Ovary (tissue), 10 donors: Measurements from ENCODE around the gene UAP1. TPM values are rescaled to one million over a fixed set of nuclear protein-coding genes. Genes with fewer than 3 reads are reported as not detected.
A peak's percentile ranks its signal among the peaks of the same experiment; 100 is the strongest.

Experiments used
- DNase-seq, 5 donors: peaks; one replicate each; pipeline ENCODE4 v3.0.0-alpha.2; 2019 to 2020
- H3K27ac ChIP-seq, 2 donors: fragments of 200-600 bp; one replicate each; pipeline versions ENCODE4 v1.5.1 to v1.8.0; 2019 to 2022
- H3K27me3 ChIP-seq: fragments of 200-600 bp; one replicate; pipeline ENCODE4 v1.8.0; 2022
- H3K36me3 ChIP-seq: fragments of 200-600 bp; sonication (generic); one replicate; pipeline ENCODE4 v1.5.1; 2019
- H3K4me1 ChIP-seq: one replicate; pipeline ENCODE4 v1.8.1; 2013; ENCODE audit warnings: mild to moderate bottlenecking, moderate library complexity; ENCODE audit not compliant: insufficient read depth
- H3K4me3 ChIP-seq: fragments of 200-600 bp; sonication (generic); one replicate; pipeline ENCODE4 v1.5.1; 2017
- H3K9me3 ChIP-seq, 2 donors: fragments of 200-600 bp in 1 of 2; sonication (generic) in 1 of 2; one replicate each; pipeline versions ENCODE4 v1.5.1 to v1.8.1; 2013 to 2019; ENCODE audit warnings: mild to moderate bottlenecking in 1 of 2, moderate library complexity in 1 of 2
- CTCF ChIP-seq, 3 donors: fragments of 450-650 bp in 2 of 3; fragments of 200-600 bp in 1 of 3; IDR thresholded peaks; one replicate each; pipeline versions ENCODE4 v1.5.1 to v1.8.0; 2016 to 2022; ENCODE audit warnings: antibody characterized with exemption in 3 of 3, mild to moderate bottlenecking in 1 of 3
- EP300 ChIP-seq: sonication (generic); formaldehyde crosslinking; IDR thresholded peaks from one replicate; pipeline ENCODE4 v1.6.1; 2017; ENCODE audit warnings: antibody characterized with exemption
- POLR2A ChIP-seq: fragments of 450-650 bp; IDR thresholded peaks from one replicate; pipeline ENCODE4 v1.6.1; 2017; ENCODE audit warnings: antibody characterized with exemption, mild to moderate bottlenecking, moderate library complexity
- WGBS, 3 donors: extraction: QIAGEN DNeasy Blood & Tissue Kit in 1 of 3; methylation state at CpG; one replicate each; pipeline versions ENCODE4 v1.1.5 to v1.1.7; 2013 to 2017; 5-methylcytosine and 5-hydroxymethylcytosine counted together
- intact Hi-C, 4 donors: fragments of 100-400 bp; cut with DNase I; formaldehyde crosslinking; loops; one replicate each; pipeline versions ENCODE4 v1.11.0 to v1.15.1; 2022 to 2023
- long read RNA-seq, 3 donors: library from polyadenylated mRNA in 2 of 3; unstranded in 2 of 3; transcript quantifications; one replicate each; pipeline ENCODE4 v2.0.0 and lab custom pipeline, GENCODE V29; 2021 to 2026
- polyA plus RNA-seq, 2 donors: library from polyadenylated mRNA; stranded (reverse); fragments of 200-250 nt in 1 of 2; fragments of 350-450 nt in 1 of 2; fragmentation: Illumina TruSeq in 1 of 2; extraction: RNeasy Lipid Tissue Mini Kit (QIAGEN cat#74804) in 1 of 2; gene quantifications; one replicate each; pipeline ENCODE4 v1.2.3, GENCODE V29; 2013 to 2014
- total RNA-seq, 7 donors: library from RNA; depleted of rRNA in 2 of 7; stranded (reverse); fragments of >200 nt in 2 of 7; fragmentation: NEBNext Ultra II Directional in 3 of 7; extraction: Animal tissue kit (Norgen Biotek cat#: 25700) in 3 of 7; gene quantifications; one replicate each; pipeline versions ENCODE4 v1.1.0 to v1.2.4, GENCODE V29; 2016 to 2023
- donor health status: DM: no; HTN: no; CAD: no; lungs with moderate emphysema.
- donor health status: DM: no; HTN: no; CAD: no.
- donor health status: Bipolar disorder and iron deficiency.
- donor health status: DM: yes; HTN: yes; CAD: no.
- donor health status: DM: no; HTN: no; CAD: no.
- donor health status: DM: yes; HTN: yes; CAD: no.

UAP1 gene
- total RNA-seq (100 to 1,000 TPM in 1 of 7 donors, 10 to 100 TPM in 6; 39.4 to 108 (median 56.2) TPM), polyA plus RNA-seq (10 to 100 TPM; 31.2 to 34.9 TPM)
- long read RNA-seq, donor 1, transcript UAP1-201 (11 exons, 2,377 nt) = major isoform, 68 of 102 reads
- long read RNA-seq, donor 1, partial matches to known transcripts = 7 of 102 reads
- long read RNA-seq, donor 1, other reads (novel, unspliced or antisense) = 23 of 102 reads
- long read RNA-seq, donor 2, transcript UAP1-204 (10 exons, 2,294 nt) = major isoform, 15 of 33 reads
- long read RNA-seq, donor 2, transcript UAP1-201 (11 exons, 2,377 nt) = minor isoform, 6 of 33 reads
- long read RNA-seq, donor 2, partial matches to known transcripts = 12 of 33 reads
- long read RNA-seq, donor 2, other reads (novel, unspliced or antisense) = 0 of 33 reads
- long read RNA-seq, donor 3, transcript UAP1-201 (11 exons, 2,377 nt) = major isoform, 56 of 82 reads
- long read RNA-seq, donor 3, transcript UAP1-204 (10 exons, 2,294 nt) = minor isoform, 6 of 82 reads
- long read RNA-seq, donor 3, partial matches to known transcripts = 0 of 82 reads
- long read RNA-seq, donor 3, other reads (novel, unspliced or antisense) = 19 of 82 reads

GRCh38 chr1:162561616-162562469 is at the start of gene UAP1:
UAP1 (plus strand) TSS chr1:162561722; CDS start chr1:162566069, 4,347 bp downstream.
- Histone ChIP-seq H3K27ac (peak within 1 kb of the TSS; percentile 91 to 98), H3K4me3 (peak within 1 kb of the TSS; percentile 98), H3K9me3 (no peaks in the 10 kb centered on the region), H3K4me1 (peaks cover 7% of the 10 kb centered on the region), H3K27me3 (no peaks in the 10 kb centered on the region), H3K36me3 (no peaks in the 10 kb centered on the region)
- TF ChIP-seq EP300 (no peak), CTCF (IDR thresholded peaks at IDR 0.05) (peak in 1 of 3 donors; percentile 20), POLR2A (peak; percentile 77)
- 0 to 2% (median 0%) methylated on average over 25 to 69 of the region's 69 CpGs for WGBS, 3 donors
- intact Hi-C loops = loop anchor here in 1 of 4 donors (10.0 kb wide), 1 partner anchor 67 kb away; the partner anchor contains the start of gene UHMK1
- DNase-seq = peak in 1 of 5 donors; percentile 54

- no peak for DNase-seq
- Histone ChIP-seq H3K4me1 (no peaks in the 10 kb centered on the region), H3K36me3 (no peaks in the 10 kb centered on the region), H3K4me3 (no peak overlapping the region), H3K27me3 (no peaks in the 10 kb centered on the region), H3K27ac (no peak overlapping the region), H3K9me3 (no peaks in the 10 kb centered on the region)
- TF ChIP-seq EP300 = no peak
- TF ChIP-seq CTCF (IDR thresholded peaks at IDR 0.05) = no peak
- no peak for TF ChIP-seq POLR2A
- intact Hi-C loops = no loop called here
Measured at GRCh38 chr1:162527314-162527713, 34.2 kb upstream of the UAP1 start.

- TF ChIP-seq CTCF (IDR thresholded peaks at IDR 0.05) (no peak), EP300 (no peak), POLR2A (no peak)
- no peaks in the 10 kb centered on the region for H3K4me1 ChIP-seq
- no peak overlapping the region for H3K4me3 ChIP-seq
- no peaks in the 10 kb centered on the region for H3K9me3 ChIP-seq
- 77 to 80% (median 77%) methylated on average over 7 of the region's 7 CpGs for WGBS, 3 donors
- no peak for DNase-seq
- H3K36me3 ChIP-seq = no peaks in the 10 kb centered on the region
- intact Hi-C loops = no loop called here
- no peaks in the 10 kb centered on the region for H3K27me3 ChIP-seq
- no peak overlapping the region for H3K27ac ChIP-seq
Measured at GRCh38 chr1:162530307-162530987, 31.1 kb upstream of the UAP1 start.

GRCh38 chr1:162530988-162531319 is 30.6 kb upstream of the UAP1 start:
- 93 to 100% (median 93%) methylated on average over 1 of the region's 1 CpG for WGBS, 3 donors

More at GRCh38 chr1:162530988-162531319, 30.6 kb upstream of the UAP1 start:
- H3K4me3 ChIP-seq = no peak overlapping the region
- H3K4me1 ChIP-seq = no peaks in the 10 kb centered on the region
- intact Hi-C loops = no loop called here
- TF ChIP-seq POLR2A (no peak), CTCF (IDR thresholded peaks at IDR 0.05) (no peak), EP300 (no peak)
- no peaks in the 10 kb centered on the region for H3K9me3 ChIP-seq
- H3K27ac ChIP-seq = no peak overlapping the region
- H3K27me3 ChIP-seq = no peaks in the 10 kb centered on the region
- no peak for DNase-seq
- no peaks in the 10 kb centered on the region for H3K36me3 ChIP-seq
